Measurements from ENCODE around the gene TFEC. TPM values are rescaled to one million over a fixed set of nuclear protein-coding genes. Genes with fewer than 3 reads are reported as not detected.

The TFEC gene
- total RNA-seq, 1 experiment from 2014 or later, result not detected

DNA sequence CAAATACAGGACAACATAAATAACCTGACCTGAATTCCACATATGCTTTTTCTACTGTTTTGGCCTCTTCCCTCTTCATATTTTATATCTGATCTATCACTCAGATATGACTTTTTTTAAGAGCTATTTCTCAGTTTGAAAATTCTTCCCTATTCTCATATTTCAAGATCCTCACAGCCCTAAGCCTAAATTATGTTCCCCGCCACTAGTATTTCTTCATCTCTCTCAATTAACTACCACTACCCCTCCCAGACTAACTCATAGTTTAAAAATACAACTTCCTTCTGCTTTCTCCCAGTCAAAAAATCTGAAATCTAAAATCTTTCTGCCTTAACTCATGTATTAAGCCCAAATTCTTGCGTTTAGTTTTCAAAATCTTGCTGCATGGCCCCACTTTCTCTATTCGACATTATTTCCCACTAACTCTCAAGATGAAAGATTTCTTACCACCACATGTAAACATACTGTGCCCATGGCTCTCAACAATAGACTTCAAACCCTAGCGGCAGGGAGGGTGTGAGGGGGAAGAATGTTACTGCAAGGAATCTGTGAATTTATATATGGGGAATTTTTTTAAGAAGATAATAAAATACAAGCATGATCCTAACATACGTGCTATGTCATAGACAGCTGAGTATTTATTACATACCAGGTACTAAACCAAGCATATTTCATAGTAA lies 64.6 kb downstream of the TFEC start:
- H3K4me1 Mint-ChIP-seq, result peaks cover 5 to 13% of the 10 kb centered on the region in 2 experiments; a peak in 3 of 4 replicates
- Histone ChIP-seq H2BK5ac (ENCODE audit: insufficient read length, low read length) (no peak overlapping the region), H3K27ac (ENCODE audit: insufficient read length, low read depth, low read length) (no peak overlapping the region), H3K9ac (ENCODE audit: extremely low read depth, insufficient read length, low read length) (no peak overlapping the region), H2AFZ (ENCODE audit: low read length) (no peak overlapping the region), H3K4me2 (ENCODE audit: insufficient read depth, insufficient read length, low read length) (no peak overlapping the region), H3K14ac (ENCODE audit: insufficient read depth, low read length) (no peak overlapping the region), H2BK12ac (ENCODE audit: insufficient read length, low read depth, low read length) (no peak overlapping the region), H3T11ph (ENCODE audit: low read length) (no peak overlapping the region), H4K20me1 (ENCODE audit: control insufficient read depth, insufficient read depth, insufficient read length) (no peaks in the 10 kb centered on the region), H3K23ac (ENCODE audit: insufficient read length, low read depth, low read length) (no peak overlapping the region), H3K9me3 (ENCODE audit: control insufficient read depth, low read depth, low read length) (no peaks in the 10 kb centered on the region), H2BK120ac (ENCODE audit: low read depth, low read length, poor library complexity, severe bottlenecking) (no peak overlapping the region), H3K4ac (ENCODE audit: low read depth, low read length) (no peak overlapping the region), H3K27me3 (ENCODE audit: insufficient read depth, low read length) (no peaks in the 10 kb centered on the region), H3K79me2 (ENCODE audit: insufficient read depth, low read length) (no peaks in the 10 kb centered on the region), H4K8ac (replicated peaks; ENCODE audit: insufficient read length, low read depth, low read length) (no peak overlapping the region), H3K79me1 (ENCODE audit: insufficient read depth, low read depth, low read length, poor library complexity, severe bottlenecking) (no peaks in the 10 kb centered on the region), H2BK15ac (ENCODE audit: low read depth, low read length) (no peak overlapping the region), H2BK20ac (ENCODE audit: low read depth, low read length, poor library complexity, severe bottlenecking) (no peak overlapping the region), H3K56ac (ENCODE audit: insufficient read length, low read depth, low read length) (no peak overlapping the region), H4K91ac (ENCODE audit: insufficient read length, low read depth, low read length) (no peak overlapping the region), H4K5ac (ENCODE audit: insufficient read length, low read depth, low read length) (no peak overlapping the region), H3K23me2 (ENCODE audit: insufficient read length, low read depth, low read length, poor library complexity, severe bottlenecking) (no peaks in the 10 kb centered on the region), H3K18ac (ENCODE audit: insufficient read length, low read depth, low read length) (no peak overlapping the region), H2AK5ac (ENCODE audit: insufficient read length, low read length) (no peak overlapping the region), H3K4me1 (ENCODE audit: insufficient read depth, low read length) (no peaks in the 10 kb centered on the region; the same call in 1 of the 2 replicates)
- H3K27ac Mint-ChIP-seq, result peak overlapping the region in 1 of 3 experiments; percentile 1; a peak in 1 of 7 replicates
- WGBS (ENCODE audit: extremely low coverage, insufficient read length, low lambda C conversion rate), result 100% methylated on average over 1 of the region's 5 CpGs
- no peak for DNase-seq
- TF ChIP-seq, protein P1, sequence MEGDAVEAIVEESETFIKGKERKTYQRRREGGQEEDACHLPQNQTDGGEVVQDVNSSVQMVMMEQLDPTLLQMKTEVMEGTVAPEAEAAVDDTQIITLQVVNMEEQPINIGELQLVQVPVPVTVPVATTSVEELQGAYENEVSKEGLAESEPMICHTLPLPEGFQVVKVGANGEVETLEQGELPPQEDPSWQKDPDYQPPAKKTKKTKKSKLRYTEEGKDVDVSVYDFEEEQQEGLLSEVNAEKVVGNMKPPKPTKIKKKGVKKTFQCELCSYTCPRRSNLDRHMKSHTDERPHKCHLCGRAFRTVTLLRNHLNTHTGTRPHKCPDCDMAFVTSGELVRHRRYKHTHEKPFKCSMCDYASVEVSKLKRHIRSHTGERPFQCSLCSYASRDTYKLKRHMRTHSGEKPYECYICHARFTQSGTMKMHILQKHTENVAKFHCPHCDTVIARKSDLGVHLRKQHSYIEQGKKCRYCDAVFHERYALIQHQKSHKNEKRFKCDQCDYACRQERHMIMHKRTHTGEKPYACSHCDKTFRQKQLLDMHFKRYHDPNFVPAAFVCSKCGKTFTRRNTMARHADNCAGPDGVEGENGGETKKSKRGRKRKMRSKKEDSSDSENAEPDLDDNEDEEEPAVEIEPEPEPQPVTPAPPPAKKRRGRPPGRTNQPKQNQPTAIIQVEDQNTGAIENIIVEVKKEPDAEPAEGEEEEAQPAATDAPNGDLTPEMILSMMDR (conservative IDR thresholded peaks at IDR 0.05), result no peak
- H3K27me3 Mint-ChIP-seq (ENCODE audit: low read depth), result no peaks in the 10 kb centered on the region
- no peaks in the 10 kb centered on the region for H3K36me3 Mint-ChIP-seq (ENCODE audit: insufficient read depth in 1 of 3, low read depth in 3 of 3)
- H3K4me3 Mint-ChIP-seq, result no peak overlapping the region
- H3K9me3 Mint-ChIP-seq, result no peaks in the 10 kb centered on the region

Measured in H9 (cell line).